HG03575 (cell line): ENCODE data around the gene AKR1C8.
"Not testable (repeated sequence)": the region's sequence is repeated elsewhere in the genome, so short reads cannot be mapped to it uniquely, and the experiment has no call there.

ENCODE experiments used
- ATAC-seq: cut with Tn5 transposase; IDR thresholded peaks from one replicate; pipeline ENCODE4 v1.9.1; 2021; ENCODE audit not compliant: unreplicated experiment, insufficient number of reproducible peaks, low FRiP score; ENCODE audit errors: extremely low read depth

Gene AKR1C8

DNA sequence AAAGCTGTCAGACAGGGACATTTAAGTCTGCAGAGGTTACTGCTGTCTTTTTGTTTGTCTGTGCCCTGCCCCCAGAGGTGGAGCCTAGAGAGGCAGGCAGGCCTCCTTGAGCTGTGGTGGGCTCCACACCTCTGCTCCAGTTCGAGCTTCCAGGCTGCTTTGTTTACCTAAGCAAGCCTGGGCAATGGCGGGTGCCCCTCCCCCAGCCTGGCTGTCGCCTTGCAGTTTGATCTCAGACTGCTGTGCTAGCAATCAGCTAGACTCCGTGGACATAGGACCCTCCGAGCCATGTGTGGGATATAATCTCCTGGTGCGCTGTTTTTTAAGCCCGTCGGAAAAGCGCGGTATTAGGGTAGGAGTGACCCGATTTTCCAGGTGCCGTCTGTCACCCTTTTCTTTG lies 4.4 kb downstream of the AKR1C8 start:
- not testable (repeated sequence) for ATAC-seq

- ATAC-seq: not testable (repeated sequence)
Observed at GRCh38 chr10:5175581-5175980, 9.4 kb downstream of the AKR1C8 start.

- ATAC-seq: no peak
Observed at GRCh38 chr10:5168897-5169420, 16.0 kb downstream of the AKR1C8 start.

- no peak for ATAC-seq
Observed at GRCh38 chr10:5165738-5166137, 19.2 kb downstream of the AKR1C8 start.

DNA sequence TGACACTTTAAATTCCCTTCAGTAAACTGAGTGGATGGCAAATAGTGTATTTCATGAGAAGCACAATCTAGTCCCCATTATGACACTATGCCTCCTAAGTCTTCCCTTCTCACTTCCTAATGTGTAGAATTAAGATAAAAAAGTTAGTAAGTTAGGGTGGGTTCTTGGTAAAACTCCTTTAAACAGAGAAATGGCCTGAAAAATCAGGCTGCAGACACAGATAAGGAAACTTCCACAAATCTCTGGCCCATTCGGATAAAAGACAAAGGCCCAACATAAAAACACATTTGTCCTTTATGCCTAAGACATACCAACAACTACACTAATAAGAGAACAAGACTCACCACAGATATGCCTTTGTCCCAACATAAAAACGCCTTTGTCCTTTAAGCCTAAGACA lies 21.5 kb downstream of the AKR1C8 start:
- ATAC-seq: no peak

GRCh38 chr10:5159126-5159525 lies 25.8 kb downstream of the AKR1C8 start:
- no peak for ATAC-seq

DNA sequence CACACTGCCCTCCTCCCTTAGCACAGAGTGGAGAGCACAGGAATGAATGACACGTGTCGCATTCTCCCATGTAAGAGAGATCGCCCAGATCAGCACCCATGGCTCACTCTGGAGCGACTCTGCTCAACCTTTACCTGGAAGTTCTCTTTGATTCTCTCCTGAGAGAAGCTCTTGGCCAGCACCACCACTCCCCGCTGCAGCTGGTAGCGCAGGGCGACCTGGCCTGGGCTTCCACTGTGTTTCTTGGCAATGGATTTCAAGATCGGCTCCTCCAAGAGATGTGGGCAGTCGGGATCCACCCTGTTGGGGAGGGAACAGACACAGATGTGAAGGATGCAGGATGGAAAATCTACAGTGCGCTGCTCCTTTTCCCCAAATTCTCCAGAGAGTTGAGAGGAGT lies 27.4 kb downstream of the AKR1C8 start:
- no peak for ATAC-seq

DNA sequence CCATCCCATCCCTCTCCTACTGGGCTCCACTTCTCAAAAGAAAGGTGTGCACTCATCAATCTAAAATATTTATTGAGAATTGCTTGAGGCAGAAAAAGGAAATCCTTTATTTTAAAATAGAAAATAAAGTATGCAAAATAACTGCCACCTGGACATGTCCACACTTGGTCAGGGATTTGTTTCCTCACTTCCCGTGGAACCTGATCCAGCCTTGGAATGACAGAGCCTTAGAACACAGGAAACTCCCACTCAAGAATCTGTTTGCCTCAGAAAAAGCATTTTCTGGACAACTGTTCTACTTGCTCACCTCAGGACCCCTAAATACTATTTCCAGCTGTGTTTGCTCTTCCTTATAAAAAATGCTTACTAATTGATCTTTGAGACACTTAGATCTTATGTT lies 29.0 kb downstream of the AKR1C8 start:
- ATAC-seq: no peak

DNA sequence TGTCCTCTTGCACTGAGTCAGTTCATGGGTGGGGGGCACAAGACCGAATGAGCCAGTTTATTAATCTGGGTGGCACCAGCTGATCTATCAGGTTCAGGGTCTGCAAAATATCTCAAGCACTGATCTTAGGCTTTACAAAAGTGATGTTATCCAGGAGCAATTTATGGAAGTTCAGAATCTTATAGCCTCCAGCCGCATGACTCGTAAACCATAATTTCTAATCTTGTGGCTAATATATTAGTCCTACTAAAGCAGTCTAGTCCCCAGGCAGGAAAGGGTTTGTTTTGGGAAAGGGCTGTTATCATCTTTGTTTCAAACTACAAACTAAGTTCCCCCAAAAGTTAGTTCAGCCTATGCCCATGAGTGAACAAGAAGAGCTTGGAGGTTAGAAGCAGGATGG lies 33.9 kb downstream of the AKR1C8 start:
- no peak for ATAC-seq

GRCh38 chr10:5148678-5149032 lies 36.3 kb downstream of the AKR1C8 start:
- ATAC-seq: no peak

DNA sequence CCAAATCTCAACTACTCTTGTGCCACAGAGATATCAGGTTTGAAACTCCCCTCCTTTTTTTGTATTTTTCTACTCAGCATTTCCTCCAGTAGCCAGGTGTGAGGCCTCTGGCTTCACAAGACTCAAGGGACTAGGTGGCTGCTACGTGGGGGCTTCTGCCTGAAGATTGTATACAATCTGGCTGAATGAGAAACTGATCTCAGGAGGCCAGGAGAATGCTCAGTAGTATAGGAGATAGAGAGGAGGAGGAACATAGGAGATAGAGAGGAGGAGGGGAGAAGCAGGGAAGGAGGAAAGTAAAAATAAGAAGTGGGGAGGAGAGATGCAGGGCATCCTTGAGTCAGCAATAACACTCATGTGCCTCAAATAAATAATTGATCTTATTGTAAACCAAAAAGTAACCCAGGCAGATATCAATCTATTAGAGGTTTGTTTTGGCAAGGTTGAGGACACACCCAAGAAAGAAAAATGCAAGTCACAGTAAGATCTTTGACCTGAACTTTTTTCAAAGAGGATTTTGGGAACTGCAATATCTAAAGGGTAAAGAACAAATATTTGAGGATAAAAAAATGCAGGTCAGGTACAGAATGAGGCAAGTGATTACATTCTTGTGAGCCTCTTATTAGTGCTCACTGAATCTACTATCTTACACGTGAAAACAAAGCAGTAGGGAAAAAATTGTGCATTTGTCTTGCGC lies 36.8 kb downstream of the AKR1C8 start:
- ATAC-seq: no peak

GRCh38 chr10:5147255-5147980 lies 37.5 kb downstream of the AKR1C8 start:
- no peak for ATAC-seq

DNA sequence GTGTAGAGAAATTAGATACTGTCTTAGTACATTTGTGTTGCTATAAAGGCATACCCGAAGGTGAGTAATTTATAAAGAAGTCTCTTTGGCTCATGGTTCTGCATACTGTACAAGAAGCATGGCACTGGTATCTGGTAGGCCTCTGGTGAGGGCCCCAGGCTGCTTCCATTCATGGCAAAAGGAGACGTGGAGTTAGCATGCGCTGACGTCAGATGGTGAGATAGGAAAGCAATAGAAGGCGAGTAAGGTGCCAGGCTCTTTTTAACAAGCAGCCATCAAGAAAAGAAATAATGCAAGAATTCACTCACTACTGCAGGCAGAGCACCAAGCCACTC lies 38.1 kb downstream of the AKR1C8 start:
- no peak for ATAC-seq

GRCh38 chr10:5143137-5143536 lies 41.8 kb downstream of the AKR1C8 start:
- ATAC-seq: no peak

GRCh38 chr10:5142199-5142598 lies 42.8 kb downstream of the AKR1C8 start:
- no peak for ATAC-seq

- not testable (repeated sequence) for ATAC-seq
Observed at GRCh38 chr10:5137699-5138098, 47.3 kb downstream of the AKR1C8 start.

DNA sequence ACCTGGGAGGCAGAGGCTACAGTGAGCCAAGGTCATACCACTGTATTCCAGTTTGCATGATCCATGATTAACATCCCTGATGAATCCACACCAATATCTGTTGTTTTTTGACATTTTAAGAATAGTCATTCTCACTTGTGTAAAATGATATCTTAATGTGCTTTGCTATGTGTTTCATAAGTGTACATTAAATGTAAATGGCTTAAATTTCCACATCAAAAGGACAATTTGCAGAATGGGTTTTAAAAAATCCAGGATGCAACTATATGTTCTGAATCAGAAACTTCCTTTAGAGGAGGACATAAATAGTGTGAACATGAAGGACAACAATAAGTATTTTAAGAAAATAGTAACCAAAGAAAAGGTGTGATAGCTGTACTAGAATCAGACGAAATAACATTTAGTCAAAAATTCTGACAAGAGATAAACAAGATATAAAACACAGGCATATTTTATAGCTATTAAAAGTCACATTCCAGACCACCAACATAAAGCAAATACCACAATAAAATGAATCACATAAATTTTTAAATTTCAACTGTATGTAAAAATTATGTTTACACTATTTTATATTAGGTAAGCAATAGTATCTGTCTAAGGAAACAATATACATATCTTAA lies 48.4 kb downstream of the AKR1C8 start:
- no peak for ATAC-seq

- ATAC-seq: no peak
Observed at GRCh38 chr10:5135581-5135980, 49.4 kb downstream of the AKR1C8 start.

- ATAC-seq: no peak
Observed at GRCh38 chr10:5125315-5126044, 59.5 kb downstream of the AKR1C8 start.

GRCh38 chr10:5123886-5124285 lies 61.1 kb downstream of the AKR1C8 start:
- no peak for ATAC-seq
